ENCODE data around the gene PTX3. TPM values are rescaled to one million over a fixed set of nuclear protein-coding genes. Genes with fewer than 3 reads are reported as not detected.

PTX3 gene
- total RNA-seq, 3 donors from 2014 or later: 10.1 to 94.1 (median 36.9) TPM

- H3K27me3 ChIP-seq: no peaks in the 10 kb centered on the region
- no peaks in the 10 kb centered on the region for H3K4me1 ChIP-seq
- H3K36me3 ChIP-seq: no peaks in the 10 kb centered on the region
- no peak for DNase-seq (ENCODE audit: low spot score in 2 of 2)
- H3K9me3 ChIP-seq: no peaks in the 10 kb centered on the region
- no peak overlapping the region for H3K4me3 ChIP-seq
- TF ChIP-seq, protein P1, sequence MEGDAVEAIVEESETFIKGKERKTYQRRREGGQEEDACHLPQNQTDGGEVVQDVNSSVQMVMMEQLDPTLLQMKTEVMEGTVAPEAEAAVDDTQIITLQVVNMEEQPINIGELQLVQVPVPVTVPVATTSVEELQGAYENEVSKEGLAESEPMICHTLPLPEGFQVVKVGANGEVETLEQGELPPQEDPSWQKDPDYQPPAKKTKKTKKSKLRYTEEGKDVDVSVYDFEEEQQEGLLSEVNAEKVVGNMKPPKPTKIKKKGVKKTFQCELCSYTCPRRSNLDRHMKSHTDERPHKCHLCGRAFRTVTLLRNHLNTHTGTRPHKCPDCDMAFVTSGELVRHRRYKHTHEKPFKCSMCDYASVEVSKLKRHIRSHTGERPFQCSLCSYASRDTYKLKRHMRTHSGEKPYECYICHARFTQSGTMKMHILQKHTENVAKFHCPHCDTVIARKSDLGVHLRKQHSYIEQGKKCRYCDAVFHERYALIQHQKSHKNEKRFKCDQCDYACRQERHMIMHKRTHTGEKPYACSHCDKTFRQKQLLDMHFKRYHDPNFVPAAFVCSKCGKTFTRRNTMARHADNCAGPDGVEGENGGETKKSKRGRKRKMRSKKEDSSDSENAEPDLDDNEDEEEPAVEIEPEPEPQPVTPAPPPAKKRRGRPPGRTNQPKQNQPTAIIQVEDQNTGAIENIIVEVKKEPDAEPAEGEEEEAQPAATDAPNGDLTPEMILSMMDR (IDR thresholded peaks at IDR 0.05): no peak
- TF ChIP-seq POLR2AphosphoS5 (IDR thresholded peaks at IDR 0.05): no peak
- TF ChIP-seq POLR2A (IDR thresholded peaks at IDR 0.05): no peak
- intact Hi-C loops (cut with DNase I; ENCODE audit: low total_unique reads): no loop called here
- H3K27ac ChIP-seq: no peak overlapping the region
These were observed 23.1 kb downstream of the PTX3 start for GRCh38 chr3:157459706-157460105.

DNA sequence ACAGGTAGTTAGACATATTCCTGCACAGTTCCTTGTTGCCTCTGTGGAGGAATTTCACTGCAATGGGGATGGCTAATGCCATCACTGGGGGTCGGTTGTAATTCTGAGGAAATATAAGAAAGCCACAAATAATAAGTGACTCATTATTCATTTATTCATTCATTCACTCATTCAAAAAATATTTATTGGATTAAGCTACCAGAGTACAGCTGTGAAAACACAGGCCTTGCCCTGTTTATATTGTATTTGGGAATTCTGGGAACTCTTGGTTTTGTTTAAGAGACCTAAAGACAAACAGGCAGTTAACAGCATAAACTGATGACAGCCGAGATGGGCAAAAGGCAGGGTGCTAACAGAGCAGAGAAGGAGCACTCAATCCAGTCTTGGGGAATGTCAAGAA lies 23.6 kb downstream of the PTX3 start:
- TF ChIP-seq, protein P1 (IDR thresholded peaks at IDR 0.05): no peak
- TF ChIP-seq POLR2AphosphoS5 (IDR thresholded peaks at IDR 0.05) (no peak), POLR2A (IDR thresholded peaks at IDR 0.05) (no peak)
- Histone ChIP-seq H3K27me3 (no peaks in the 10 kb centered on the region), H3K4me3 (no peak overlapping the region), H3K36me3 (no peaks in the 10 kb centered on the region), H3K4me1 (no peaks in the 10 kb centered on the region), H3K27ac (no peak overlapping the region), H3K9me3 (no peaks in the 10 kb centered on the region)
- intact Hi-C loops (cut with DNase I; ENCODE audit: low total_unique reads): no loop called here
- no peak for DNase-seq (ENCODE audit: low spot score in 2 of 2)

DNA sequence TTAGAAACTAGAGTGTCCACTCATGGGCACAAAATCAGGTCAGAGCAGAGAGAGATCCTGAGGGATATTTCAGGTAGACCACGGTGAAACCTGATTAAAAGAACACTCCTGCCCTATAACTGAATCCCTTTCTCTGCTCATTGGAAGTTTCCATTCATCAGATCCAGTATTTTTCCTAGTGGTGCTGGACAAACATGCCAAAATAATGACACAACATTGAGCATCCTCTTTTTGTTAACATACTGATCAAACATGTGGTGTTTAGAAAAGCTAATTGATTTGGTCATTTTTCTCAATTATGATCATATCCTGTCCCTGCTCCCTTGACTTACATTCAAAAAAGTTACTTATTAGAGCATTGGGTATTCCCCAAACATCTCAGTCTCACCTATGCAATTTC lies 27.2 kb downstream of the PTX3 start:
- no peak for DNase-seq (ENCODE audit: low spot score in 2 of 2)
- Histone ChIP-seq H3K27ac (no peak overlapping the region), H3K27me3 (no peaks in the 10 kb centered on the region), H3K9me3 (no peaks in the 10 kb centered on the region), H3K36me3 (no peaks in the 10 kb centered on the region), H3K4me3 (no peak overlapping the region), H3K4me1 (no peaks in the 10 kb centered on the region)
- intact Hi-C loops (cut with DNase I; ENCODE audit: low total_unique reads): no loop called here
- TF ChIP-seq, protein P1 (IDR thresholded peaks at IDR 0.05): no peak
- TF ChIP-seq POLR2A (IDR thresholded peaks at IDR 0.05) (no peak), POLR2AphosphoS5 (IDR thresholded peaks at IDR 0.05) (no peak)

DNA sequence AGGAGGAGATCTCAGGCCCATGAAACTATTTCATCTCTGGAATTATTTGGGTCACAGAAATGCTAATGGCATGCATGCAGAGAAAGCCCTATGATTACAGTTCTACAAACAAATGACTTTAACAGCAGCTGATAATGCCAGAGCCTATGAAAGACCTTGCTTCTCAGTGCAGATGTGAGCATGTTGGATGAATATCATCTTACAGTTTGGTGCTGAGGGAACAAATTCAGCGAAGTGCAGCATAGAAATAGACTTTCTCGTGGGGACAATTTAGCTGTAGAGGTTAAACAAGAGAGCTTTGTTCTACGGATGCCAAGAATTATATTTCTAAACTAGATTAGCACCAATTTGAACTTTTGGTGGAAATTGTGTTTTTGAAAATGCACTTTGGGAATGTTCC lies 27.7 kb downstream of the PTX3 start:
- Histone ChIP-seq H3K4me1 (no peaks in the 10 kb centered on the region), H3K9me3 (no peaks in the 10 kb centered on the region), H3K36me3 (no peaks in the 10 kb centered on the region), H3K27me3 (no peaks in the 10 kb centered on the region), H3K4me3 (no peak overlapping the region), H3K27ac (no peak overlapping the region)
- no peak for DNase-seq (ENCODE audit: low spot score in 2 of 2)
- TF ChIP-seq POLR2A (IDR thresholded peaks at IDR 0.05): no peak
- no peak for TF ChIP-seq POLR2AphosphoS5 (IDR thresholded peaks at IDR 0.05)
- TF ChIP-seq, protein P1 (IDR thresholded peaks at IDR 0.05): no peak
- intact Hi-C loops (cut with DNase I; ENCODE audit: low total_unique reads): no loop called here

DNA sequence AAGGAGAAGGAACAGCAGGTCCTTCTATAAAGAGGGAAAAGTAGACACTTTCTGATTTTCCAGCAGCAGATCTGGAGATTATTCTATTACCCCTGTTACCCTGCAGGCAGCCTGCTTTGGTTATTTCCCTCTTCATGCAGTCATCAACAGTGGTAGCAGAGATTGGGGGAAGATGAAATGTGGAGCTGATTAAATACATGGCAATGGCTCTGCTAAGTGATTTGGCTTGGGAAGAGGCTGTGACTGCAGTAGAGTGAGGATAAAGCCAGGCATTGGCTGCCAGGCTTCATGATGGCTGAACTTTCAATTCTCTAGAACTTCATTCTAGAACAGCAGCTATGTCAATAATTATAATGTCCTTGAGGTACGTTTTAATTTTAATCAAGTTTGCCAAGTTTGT lies 29.1 kb downstream of the PTX3 start:
- H3K9me3 ChIP-seq: no peaks in the 10 kb centered on the region
- H3K4me3 ChIP-seq: no peak overlapping the region
- no peak for TF ChIP-seq POLR2A (IDR thresholded peaks at IDR 0.05)
- TF ChIP-seq, protein P1 (IDR thresholded peaks at IDR 0.05): no peak
- H3K27me3 ChIP-seq: no peaks in the 10 kb centered on the region
- H3K27ac ChIP-seq: no peak overlapping the region
- no peak for DNase-seq (ENCODE audit: low spot score in 2 of 2)
- intact Hi-C loops (cut with DNase I; ENCODE audit: low total_unique reads): no loop called here
- H3K36me3 ChIP-seq: no peaks in the 10 kb centered on the region
- H3K4me1 ChIP-seq: no peaks in the 10 kb centered on the region

Data from breast epithelium (tissue), 4 donors.